ENCODE measurements around the gene TIMM13.
"Not testable (repeated sequence)": the region's sequence is repeated elsewhere in the genome, so short reads cannot be mapped to it uniquely, and the experiment has no call there.

Gene TIMM13

DNA sequence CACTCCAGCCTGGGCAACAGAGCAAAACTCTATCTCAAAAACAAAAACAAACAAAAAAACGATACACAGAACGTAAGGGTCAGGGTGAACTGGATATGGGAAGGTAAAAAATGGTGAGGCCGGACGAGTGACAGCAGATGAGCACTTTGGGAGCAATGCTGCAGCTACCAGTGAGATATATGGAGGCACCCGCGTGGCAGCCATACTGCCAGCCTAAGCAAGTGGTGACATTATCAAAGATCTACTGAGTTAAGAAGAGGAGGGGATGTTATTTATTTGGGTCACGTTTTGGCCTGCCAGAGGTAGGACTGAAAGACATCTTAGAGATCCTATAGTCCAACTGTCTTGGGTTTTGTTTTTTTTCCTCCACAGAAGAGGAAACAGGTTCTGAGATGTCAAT lies 14.2 kb downstream of the TIMM13 start:
- DNase-seq = no peak

- DNase-seq = no peak
Observed at GRCh38 chr19:2412449-2412848, 14.9 kb downstream of the TIMM13 start.

DNA sequence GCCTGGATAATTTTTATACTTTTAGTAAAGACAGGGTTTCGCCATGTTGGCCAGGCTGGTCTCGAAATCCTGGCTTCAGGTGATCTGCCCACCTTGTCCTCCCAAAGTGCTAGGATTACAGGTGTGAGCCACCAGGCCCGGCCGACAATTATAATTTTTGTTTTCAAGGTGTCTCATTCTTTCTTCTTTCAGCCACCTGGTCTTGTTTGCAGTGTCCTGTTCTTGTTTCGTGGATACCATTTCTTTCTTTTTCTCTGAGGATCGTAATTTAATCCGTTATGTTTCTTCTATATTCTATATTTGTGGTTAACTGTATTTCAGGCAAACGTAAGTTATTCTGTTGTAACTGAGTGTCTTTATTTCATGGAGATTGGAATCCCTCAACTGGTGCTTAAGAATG lies 15.7 kb downstream of the TIMM13 start:
- DNase-seq = no peak

DNA sequence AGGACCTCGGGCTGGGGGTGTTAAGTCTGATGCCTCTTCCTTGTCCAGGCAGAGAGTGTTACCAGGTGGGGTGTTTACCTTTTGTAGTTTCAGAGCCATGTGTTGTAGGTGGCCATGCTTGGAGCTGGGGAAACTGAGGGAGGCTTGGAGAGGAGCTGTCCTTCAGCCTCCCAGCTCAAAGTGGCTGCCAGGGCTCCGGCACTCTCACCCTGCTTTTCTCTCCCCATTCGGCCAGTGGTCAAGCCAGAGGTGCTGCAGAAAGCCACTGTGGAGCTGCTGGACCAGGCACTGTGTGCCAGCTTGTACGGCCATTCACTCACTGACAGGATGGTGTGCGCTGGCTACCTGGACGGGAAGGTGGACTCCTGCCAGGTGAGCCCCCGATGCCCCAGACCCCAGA lies 17.4 kb downstream of the TIMM13 start:
- no peak for DNase-seq

GRCh38 chr19:2409352-2409912 lies 18.0 kb downstream of the TIMM13 start:
- DNase-seq = no peak

DNA sequence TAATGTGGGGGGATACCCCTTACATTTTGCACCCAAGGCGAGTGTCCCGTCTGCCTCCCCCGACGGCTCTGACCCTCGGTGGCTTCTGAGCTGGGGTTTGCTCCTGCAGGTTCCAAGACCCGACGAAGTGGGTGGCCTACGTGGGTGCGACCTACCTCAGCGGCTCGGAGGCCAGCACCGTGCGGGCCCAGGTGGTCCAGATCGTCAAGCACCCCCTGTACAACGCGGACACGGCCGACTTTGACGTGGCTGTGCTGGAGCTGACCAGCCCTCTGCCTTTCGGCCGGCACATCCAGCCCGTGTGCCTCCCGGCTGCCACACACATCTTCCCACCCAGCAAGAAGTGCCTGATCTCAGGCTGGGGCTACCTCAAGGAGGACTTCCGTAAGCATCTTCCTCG lies 19.1 kb downstream of the TIMM13 start:
- no peak for DNase-seq

- DNase-seq = no peak
Observed at GRCh38 chr19:2399582-2399981, 27.8 kb downstream of the TIMM13 start.

GRCh38 chr19:2398735-2399305 lies 28.6 kb downstream of the TIMM13 start:
- no peak for DNase-seq

- DNase-seq = not testable (repeated sequence)
Observed at GRCh38 chr19:2397173-2397572, 30.2 kb downstream of the TIMM13 start.

DNA sequence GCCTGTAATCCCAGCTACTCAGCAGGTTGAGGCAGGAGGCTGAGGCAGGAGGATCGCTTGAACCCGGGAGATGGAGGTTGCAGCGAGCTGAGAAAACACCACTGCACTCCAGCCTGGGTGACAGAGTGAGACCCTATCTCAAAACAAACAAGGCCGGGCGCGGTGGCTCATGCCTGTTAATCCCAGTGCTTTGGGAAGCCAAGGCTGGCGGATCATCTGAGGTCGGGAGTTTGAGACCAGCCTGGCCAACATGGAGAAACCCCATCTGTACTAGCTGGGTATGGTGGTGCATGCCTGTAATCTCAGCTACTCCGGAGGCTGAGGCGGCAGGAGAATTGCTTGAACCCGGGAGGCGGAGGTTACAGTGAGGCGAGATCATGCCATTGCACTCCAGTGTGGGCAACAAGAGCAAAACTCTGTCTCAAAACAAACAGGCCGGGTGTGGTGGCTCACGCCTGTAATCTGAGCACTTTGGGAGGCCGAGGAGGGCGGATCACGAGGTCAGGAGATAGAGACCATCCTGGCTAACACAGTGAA lies 32.0 kb downstream of the TIMM13 start:
- not testable (repeated sequence) for DNase-seq

DNA sequence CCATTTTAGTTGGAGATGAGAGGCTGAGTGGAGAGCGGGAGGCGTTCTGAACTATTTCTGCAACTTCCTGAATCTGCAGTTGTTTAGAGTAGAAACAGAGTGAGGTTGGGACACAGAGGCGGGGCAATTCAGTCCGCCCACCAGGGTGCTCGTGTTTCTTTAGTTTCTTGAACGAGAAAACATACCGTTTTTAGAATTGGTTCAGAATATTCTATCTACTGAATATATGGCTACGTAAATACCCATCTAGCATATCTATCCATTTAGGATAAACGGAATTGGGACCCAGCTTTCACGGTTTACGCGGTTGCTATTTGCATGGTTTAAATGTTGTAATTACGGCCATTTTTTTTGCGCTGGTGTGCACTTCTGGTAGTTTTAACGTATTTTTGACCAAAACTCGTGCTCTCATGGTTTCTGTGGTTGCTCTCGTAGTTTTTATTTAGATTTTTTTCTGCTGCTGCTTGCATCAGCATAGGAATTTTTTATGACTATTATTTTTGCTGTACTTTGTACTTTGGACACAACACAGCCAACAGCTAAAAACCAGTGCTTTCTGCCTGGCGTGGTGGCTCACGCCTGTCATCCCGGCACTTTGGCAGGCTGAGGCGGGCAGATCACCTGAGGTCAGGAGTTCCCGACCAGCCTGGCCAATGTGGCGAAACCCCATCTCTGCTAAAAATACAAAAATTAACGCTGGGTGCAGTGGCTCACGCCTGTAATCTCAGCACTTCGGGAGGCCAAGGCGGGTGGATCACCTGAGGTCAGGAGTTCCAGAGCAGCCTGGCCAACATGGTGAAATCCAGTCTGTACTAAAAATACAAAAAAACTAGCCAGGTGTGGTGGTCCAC lies 32.7 kb downstream of the TIMM13 start:
- no peak for DNase-seq

DNA sequence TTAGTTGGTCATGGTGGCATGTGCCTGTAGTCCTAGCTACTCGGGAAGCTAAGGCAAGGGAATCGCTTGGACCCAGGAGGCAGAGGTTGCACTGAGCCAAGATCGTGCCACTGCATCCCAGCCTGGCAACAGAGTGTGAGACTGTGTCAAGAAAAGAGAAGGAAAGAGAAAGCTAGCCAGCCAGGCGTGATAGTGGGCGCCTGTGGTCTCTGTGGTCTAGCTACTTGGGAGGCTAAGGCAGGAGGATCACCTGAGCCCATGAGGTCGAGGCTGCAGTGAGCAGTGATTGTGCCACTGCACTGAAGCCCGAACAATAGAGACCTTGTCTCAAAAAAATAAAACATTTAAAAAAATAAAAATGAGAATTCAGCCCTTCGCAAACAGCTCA lies 33.3 kb downstream of the TIMM13 start:
- DNase-seq = no peak

- DNase-seq = not testable (repeated sequence)
Observed at GRCh38 chr19:2392899-2393298, 34.5 kb downstream of the TIMM13 start.

GRCh38 chr19:2392366-2392765 lies 35.0 kb downstream of the TIMM13 start:
- no peak for DNase-seq

GRCh38 chr19:2391118-2391725 lies 36.2 kb downstream of the TIMM13 start:
- DNase-seq = no peak

- no peak for DNase-seq
Observed at GRCh38 chr19:2389594-2389993, 37.8 kb downstream of the TIMM13 start.

DNA sequence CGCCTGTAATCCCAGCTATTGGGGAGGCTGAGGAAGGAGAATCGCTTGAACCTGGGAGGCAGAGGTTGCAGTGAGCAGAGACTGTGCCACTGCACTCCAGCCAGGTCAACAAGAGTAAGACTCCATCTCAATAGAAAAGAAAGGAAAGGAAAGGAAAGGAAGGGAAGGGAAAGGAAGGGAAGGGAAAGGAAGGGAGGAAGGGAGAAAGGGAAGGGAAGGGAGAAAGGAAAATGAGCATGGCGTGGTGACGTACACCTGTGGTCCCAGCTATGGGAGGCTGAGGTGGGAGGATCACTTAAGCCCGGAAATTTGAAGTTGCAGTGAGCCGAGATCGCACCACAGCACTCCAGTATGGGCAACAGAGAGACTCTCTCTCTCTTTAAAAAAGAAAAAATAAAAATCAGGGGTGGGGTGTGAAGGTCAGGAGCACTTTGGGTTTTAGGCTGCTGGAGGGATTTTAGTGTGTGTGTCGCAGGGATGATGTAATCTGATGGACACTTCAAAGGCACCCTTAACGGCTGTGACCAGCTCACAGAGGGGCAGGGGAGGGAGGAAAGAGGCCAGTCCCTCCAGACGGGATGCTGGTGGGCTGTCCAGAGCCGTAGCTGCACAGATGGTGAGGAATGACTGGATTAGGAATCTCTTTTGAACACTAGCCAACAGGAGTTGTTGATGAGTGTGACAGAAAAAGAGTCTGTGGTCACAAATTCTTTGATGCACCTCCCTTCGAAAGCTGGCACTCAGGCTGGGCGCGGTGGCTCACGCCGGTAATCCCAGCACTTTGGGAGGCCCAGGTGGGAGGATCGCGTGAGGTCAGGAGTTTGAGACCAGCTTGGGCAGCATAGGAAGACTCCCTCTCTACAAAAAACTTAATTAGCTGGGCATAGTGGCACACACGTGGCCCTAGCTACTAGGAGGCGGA lies 39.8 kb downstream of the TIMM13 start:
- no peak for DNase-seq

DNA sequence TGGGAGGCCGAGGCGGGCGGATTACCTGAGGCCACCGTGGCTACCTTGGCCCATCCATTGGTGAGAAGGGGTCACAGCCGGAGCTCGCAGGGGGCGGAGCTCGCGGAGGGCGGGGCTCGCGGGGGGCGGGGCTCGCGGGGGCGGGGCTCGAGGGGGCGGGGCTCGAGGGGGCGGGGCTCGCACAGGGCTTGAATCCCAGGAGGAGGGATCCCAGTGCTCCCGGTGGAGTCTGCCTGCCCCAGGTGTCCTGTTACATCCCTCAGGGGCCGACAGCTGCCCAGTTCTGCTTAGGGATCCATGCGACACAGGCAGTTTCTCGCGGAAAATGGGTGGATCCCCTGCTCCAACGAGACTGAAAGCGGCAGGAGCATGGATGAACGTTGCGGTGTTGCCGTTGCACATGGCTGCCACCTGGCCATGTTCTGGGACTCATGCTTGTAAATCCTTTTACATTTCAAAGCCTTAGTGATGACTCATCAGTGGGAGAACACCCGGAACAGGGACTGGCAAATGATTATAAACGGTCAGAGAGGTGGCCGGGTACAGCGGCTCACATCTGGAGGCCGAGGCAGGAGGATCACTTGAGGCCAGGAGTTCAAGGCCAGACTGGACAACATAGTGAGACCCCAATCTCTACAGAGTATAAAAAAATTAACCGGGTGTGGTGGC lies 42.2 kb downstream of the TIMM13 start:
- no peak for DNase-seq

- no peak for DNase-seq
Observed at GRCh38 chr19:2382530-2383222, 44.7 kb downstream of the TIMM13 start.

GRCh38 chr19:2381148-2381820 lies 46.1 kb downstream of the TIMM13 start:
- no peak for DNase-seq

DNA sequence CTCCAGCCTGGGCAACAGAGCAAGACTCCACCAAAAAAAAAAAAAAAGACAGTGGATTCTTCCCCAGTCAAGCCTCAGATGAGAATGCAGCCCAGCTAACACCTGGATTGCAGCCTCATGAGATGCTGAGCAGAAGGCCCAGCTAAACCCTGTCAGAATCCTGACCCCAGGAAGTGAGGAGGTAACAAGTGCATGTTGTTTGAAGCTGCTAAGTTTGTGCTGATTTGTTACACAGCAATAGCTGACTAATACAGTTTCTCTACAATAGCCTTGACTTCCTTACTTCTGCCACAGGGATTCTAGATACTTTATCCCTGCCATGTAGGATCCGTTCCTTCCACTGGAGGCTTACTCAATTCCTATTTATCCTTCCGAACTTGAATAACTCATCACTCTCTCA lies 46.8 kb downstream of the TIMM13 start:
- no peak for DNase-seq

Data from stimulated activated CD4-positive, alpha-beta T cell treated with anti-CD3 and anti-CD28 coated beads, Interleukin-12 subunit alpha, Interleukin-12 subunit beta, amount 100 ng/mL, for 4 hours (primary cell).